GM23338 (cell line): Measurements from ENCODE around the gene ABCD1. TPM values are rescaled to one million over a fixed set of nuclear protein-coding genes. Genes with fewer than 3 reads are reported as not detected.

Experiments
- CREB1 ChIP-seq: fragments of 250-450 bp; sonication (Bioruptor Pico); IDR thresholded peaks from 2 replicates; pipeline ENCODE4 v1.5.0; 2020; ENCODE audit warnings: low read depth, mild to moderate bottlenecking, moderate library complexity
- ETS1 ChIP-seq: IDR thresholded peaks from 2 replicates; pipeline ENCODE4 v1.6.1; 2016; ENCODE audit warnings: antibody characterized with exemption
- EZH2 ChIP-seq: fragments of 200-600 bp; sonication (generic); IDR thresholded peaks from one replicate; pipeline ENCODE4 v1.8.0; 2017; ENCODE audit warnings: antibody characterized with exemption, mild to moderate bottlenecking, low read depth; ENCODE audit not compliant: unreplicated experiment
- EZH2phosphoT487 ChIP-seq: fragments of 200-600 bp; sonication (generic); IDR thresholded peaks from one replicate; pipeline ENCODE4 v1.8.1; 2018; ENCODE audit warnings: antibody characterized with exemption; ENCODE audit not compliant: unreplicated experiment
- JUNB ChIP-seq: IDR thresholded peaks from one replicate; pipeline ENCODE4 v1.6.1; 2016; ENCODE audit warnings: antibody characterized with exemption; ENCODE audit not compliant: unreplicated experiment
- POLR2AphosphoS5 ChIP-seq: IDR thresholded peaks from 2 replicates; pipeline ENCODE4 v1.6.1; 2016; ENCODE audit warnings: antibody characterized with exemption, low read depth
- REST ChIP-seq: IDR thresholded peaks from one replicate; pipeline ENCODE4 v1.6.1; 2018; ENCODE audit warnings: antibody characterized with exemption; ENCODE audit not compliant: unreplicated experiment
- STAT1 ChIP-seq: IDR thresholded peaks from one replicate; pipeline ENCODE4 v1.6.1; 2016; ENCODE audit warnings: antibody characterized with exemption; ENCODE audit not compliant: unreplicated experiment
- ZNF114 ChIP-seq: fragments of 250-450 bp; sonication (Bioruptor Pico); IDR thresholded peaks from 2 replicates; pipeline ENCODE4 v1.5.0; 2020; ENCODE audit warnings: mild to moderate bottlenecking, moderate library complexity
- ZNF462 ChIP-seq: fragments of 250-450 bp; sonication (Bioruptor Pico); IDR thresholded peaks from 2 replicates; pipeline ENCODE4 v1.5.0; 2020; ENCODE audit warnings: mild to moderate bottlenecking, moderate library complexity
- polyA plus RNA-seq: library from polyadenylated mRNA; unstranded; fragments of >200 nt; fragmentation: Nextera tagmentation; extraction: Ambion mirVana; gene quantifications from 2 replicates; pipeline ENCODE4 v1.2.1, GENCODE V29; 2016
- total RNA-seq: library from RNA; depleted of rRNA; stranded (reverse); fragments of >200 nt; shearing (Covaris generic); gene quantifications from 2 replicates; pipeline ENCODE4 v1.2.3, GENCODE V29; 2014

Gene ABCD1
- total and polyA plus RNA-seq, 2 experiments from 2014 or later = 2.4 to 8.9 TPM

- TF ChIP-seq ZNF462 (CRISPR knock-in tag) (no peak), EZH2 (no peak), STAT1 (no peak), JUNB (no peak), EZH2phosphoT487 (no peak), POLR2AphosphoS5 (no peak), REST (no peak), CREB1 (CRISPR knock-in tag) (no peak), ETS1 (no peak), ZNF114 (CRISPR knock-in tag) (no peak)
Measured at GRCh38 chrX:153778181-153778580, 53.5 kb downstream of the ABCD1 start (continued).
